Esophagus muscularis mucosa (tissue), 4 donors: ENCODE results near the gene KIF3B.

Source experiments
- CTCF ChIP-seq, 3 experiments: fragments of 200-600 bp in 2 of 3; fragments of 450-650 bp in 1 of 3; sonication (generic) in 2 of 3; IDR thresholded peaks; one replicate each; pipeline ENCODE4 v1.5.1; 2017 to 2019; ENCODE audit warnings: antibody characterized with exemption in 3 of 3, mild to moderate bottlenecking in 2 of 3, moderate library complexity in 1 of 3
- EP300 ChIP-seq: sonication (generic); formaldehyde crosslinking; IDR thresholded peaks from one replicate; pipeline ENCODE4 v1.6.1; 2017; ENCODE audit warnings: antibody characterized with exemption
- POLR2A ChIP-seq: fragments of 450-650 bp; IDR thresholded peaks from one replicate; pipeline ENCODE4 v1.6.1; 2017; ENCODE audit warnings: antibody characterized with exemption, moderate library complexity, mild to moderate bottlenecking, low read depth
- POLR2AphosphoS5 ChIP-seq, 2 donors: sonication (generic); formaldehyde crosslinking; IDR thresholded peaks; one replicate each; pipeline ENCODE4 v1.6.1; 2017; ENCODE audit warnings: antibody characterized with exemption in 2 of 2

DNA sequence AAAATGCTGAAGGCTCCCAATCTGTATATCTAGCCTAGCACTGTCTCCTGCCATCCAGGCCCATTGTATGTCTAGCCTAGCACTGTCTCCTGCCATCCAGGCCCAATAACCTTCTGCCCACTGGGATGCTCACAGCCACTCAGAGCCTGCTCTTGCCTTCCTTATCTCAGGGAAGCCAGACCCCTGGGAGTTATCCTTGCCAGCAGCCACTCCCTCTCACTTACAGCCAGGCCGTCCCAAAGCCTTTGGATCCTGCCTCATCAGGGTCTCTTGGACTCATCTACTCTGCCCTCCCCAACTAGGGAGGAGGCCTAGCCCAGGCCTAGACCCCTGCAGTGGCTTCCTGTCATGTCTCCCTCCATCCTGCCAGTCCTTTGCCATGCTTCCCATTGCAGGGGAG is 37.3 kb downstream of the KIF3B start:
- TF ChIP-seq EP300 (no peak), POLR2A (no peak), CTCF (IDR thresholded peaks at IDR 0.05) (no peak), POLR2AphosphoS5 (IDR thresholded peaks at IDR 0.05) (no peak)
